KMS-11 (cell line): Measurements from ENCODE around the gene RPP38.

ENCODE experiments used
- H2AFZ ChIP-seq: fragments of 200-600 bp; sonication (generic); 2 replicates; pipeline ENCODE4 v1.6.1; 2016; ENCODE audit warnings: antibody characterized with exemption, mixed run types, low read depth
- H3K27ac ChIP-seq: fragments of 200-600 bp; sonication (generic); 2 replicates; pipeline ENCODE4 v1.6.1; 2016; ENCODE audit warnings: mild to moderate bottlenecking, mixed run types
- H3K27me3 ChIP-seq: fragments of 200-600 bp; sonication (generic); 2 replicates; pipeline ENCODE4 v1.6.1; 2017; ENCODE audit warnings: mild to moderate bottlenecking, low read depth, mixed run types, moderate library complexity; ENCODE audit not compliant: insufficient read depth
- H3K36me3 ChIP-seq: fragments of 200-600 bp; sonication (generic); 2 replicates; pipeline ENCODE4 v1.6.1; 2017; ENCODE audit warnings: mild to moderate bottlenecking, mixed run types; ENCODE audit not compliant: insufficient read depth
- H3K4me1 ChIP-seq: fragments of 200-600 bp; sonication (generic); 2 replicates; pipeline ENCODE4 v1.6.1; 2016; ENCODE audit warnings: mild to moderate bottlenecking, low read depth, mixed run types; ENCODE audit not compliant: poor library complexity, severe bottlenecking
- H3K4me2 ChIP-seq: fragments of 200-600 bp; sonication (generic); 2 replicates; pipeline ENCODE4 v1.7.0; 2016; ENCODE audit warnings: mild to moderate bottlenecking, mixed run types
- H3K4me3 ChIP-seq: fragments of 200-600 bp; sonication (generic); IDR thresholded peaks from 2 replicates; pipeline ENCODE4 v1.6.1; 2017; ENCODE audit warnings: low read depth, low read length, mixed read lengths; ENCODE audit not compliant: insufficient read depth
- H3K79me2 ChIP-seq: fragments of 200-600 bp; sonication (generic); 2 replicates; pipeline ENCODE4 v1.6.1; 2016; ENCODE audit warnings: low read depth, mixed run types; ENCODE audit not compliant: insufficient read depth
- H3K9ac ChIP-seq: fragments of 200-600 bp; sonication (generic); 2 replicates; pipeline ENCODE4 v1.6.1; 2016; ENCODE audit warnings: mild to moderate bottlenecking, mixed run types
- H4K20me1 ChIP-seq: fragments of 200-600 bp; sonication (generic); 2 replicates; pipeline ENCODE4 v1.6.1; 2016; ENCODE audit warnings: mild to moderate bottlenecking, mixed run types; ENCODE audit not compliant: insufficient read depth
- TF ChIP-seq, protein P1 (sequence below): fragments of 200-600 bp; sonication (generic); conservative IDR thresholded peaks from 2 replicates; pipeline ENCODE4 v1.6.1; 2017; ENCODE audit warnings: low read depth, mild to moderate bottlenecking, antibody characterized with exemption, low read length, moderate library complexity, mixed read lengths

The RPP38 gene

DNA sequence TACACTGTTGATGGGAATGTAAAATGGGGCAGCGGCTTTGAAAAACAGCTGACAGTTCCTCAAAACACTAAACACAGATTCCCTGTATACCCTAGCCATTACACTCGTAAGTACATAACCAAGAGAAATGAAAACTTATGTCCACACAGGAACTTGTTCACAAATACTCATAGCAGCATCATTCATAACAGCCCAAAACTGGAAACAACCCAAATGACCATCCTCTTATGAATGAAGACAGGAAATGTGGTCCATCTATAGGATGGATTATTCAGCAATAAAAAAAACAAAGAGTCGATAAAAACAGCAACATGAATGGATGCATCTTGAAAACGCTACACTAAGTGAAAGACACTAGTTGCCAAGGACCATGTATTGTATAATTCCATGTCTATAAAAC is 47.6 kb downstream of the RPP38 start:
- Histone ChIP-seq H3K79me2 (no peaks in the 10 kb centered on the region), H3K9ac (no peak overlapping the region), H2AFZ (no peak overlapping the region), H4K20me1 (no peaks in the 10 kb centered on the region), H3K4me2 (no peak overlapping the region), H3K36me3 (no peaks in the 10 kb centered on the region), H3K27me3 (no peaks in the 10 kb centered on the region), H3K4me1 (no peaks in the 10 kb centered on the region), H3K27ac (no peak overlapping the region), H3K4me3 (no peak overlapping the region)
- TF ChIP-seq, protein P1, sequence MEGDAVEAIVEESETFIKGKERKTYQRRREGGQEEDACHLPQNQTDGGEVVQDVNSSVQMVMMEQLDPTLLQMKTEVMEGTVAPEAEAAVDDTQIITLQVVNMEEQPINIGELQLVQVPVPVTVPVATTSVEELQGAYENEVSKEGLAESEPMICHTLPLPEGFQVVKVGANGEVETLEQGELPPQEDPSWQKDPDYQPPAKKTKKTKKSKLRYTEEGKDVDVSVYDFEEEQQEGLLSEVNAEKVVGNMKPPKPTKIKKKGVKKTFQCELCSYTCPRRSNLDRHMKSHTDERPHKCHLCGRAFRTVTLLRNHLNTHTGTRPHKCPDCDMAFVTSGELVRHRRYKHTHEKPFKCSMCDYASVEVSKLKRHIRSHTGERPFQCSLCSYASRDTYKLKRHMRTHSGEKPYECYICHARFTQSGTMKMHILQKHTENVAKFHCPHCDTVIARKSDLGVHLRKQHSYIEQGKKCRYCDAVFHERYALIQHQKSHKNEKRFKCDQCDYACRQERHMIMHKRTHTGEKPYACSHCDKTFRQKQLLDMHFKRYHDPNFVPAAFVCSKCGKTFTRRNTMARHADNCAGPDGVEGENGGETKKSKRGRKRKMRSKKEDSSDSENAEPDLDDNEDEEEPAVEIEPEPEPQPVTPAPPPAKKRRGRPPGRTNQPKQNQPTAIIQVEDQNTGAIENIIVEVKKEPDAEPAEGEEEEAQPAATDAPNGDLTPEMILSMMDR = no peak

DNA sequence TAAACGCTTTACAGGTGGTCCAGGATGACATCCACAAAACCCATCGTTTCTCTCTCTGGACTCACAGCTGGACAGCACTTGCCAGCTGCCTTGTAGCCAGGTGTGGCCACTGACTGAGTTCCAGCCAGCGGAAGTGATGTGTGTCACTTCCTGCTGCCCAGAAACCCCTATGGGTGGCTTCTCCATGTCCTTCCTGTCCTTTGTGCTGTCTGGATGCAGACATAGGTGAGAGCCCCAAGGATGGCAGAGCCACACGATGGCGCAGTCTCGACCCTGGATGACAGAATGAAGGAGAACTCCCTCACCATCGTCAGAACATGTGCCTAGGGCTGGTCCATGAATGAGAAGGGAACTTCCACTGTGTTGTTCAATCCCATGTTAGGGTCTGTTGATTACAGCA is 49.2 kb downstream of the RPP38 start:
- Histone ChIP-seq H3K4me1 (no peaks in the 10 kb centered on the region), H3K4me3 (no peak overlapping the region), H3K79me2 (no peaks in the 10 kb centered on the region), H2AFZ (no peak overlapping the region), H3K9ac (no peak overlapping the region), H3K36me3 (no peaks in the 10 kb centered on the region), H3K27ac (no peak overlapping the region), H3K4me2 (no peak overlapping the region), H3K27me3 (no peaks in the 10 kb centered on the region), H4K20me1 (no peaks in the 10 kb centered on the region)
- TF ChIP-seq, protein P1 = no peak

DNA sequence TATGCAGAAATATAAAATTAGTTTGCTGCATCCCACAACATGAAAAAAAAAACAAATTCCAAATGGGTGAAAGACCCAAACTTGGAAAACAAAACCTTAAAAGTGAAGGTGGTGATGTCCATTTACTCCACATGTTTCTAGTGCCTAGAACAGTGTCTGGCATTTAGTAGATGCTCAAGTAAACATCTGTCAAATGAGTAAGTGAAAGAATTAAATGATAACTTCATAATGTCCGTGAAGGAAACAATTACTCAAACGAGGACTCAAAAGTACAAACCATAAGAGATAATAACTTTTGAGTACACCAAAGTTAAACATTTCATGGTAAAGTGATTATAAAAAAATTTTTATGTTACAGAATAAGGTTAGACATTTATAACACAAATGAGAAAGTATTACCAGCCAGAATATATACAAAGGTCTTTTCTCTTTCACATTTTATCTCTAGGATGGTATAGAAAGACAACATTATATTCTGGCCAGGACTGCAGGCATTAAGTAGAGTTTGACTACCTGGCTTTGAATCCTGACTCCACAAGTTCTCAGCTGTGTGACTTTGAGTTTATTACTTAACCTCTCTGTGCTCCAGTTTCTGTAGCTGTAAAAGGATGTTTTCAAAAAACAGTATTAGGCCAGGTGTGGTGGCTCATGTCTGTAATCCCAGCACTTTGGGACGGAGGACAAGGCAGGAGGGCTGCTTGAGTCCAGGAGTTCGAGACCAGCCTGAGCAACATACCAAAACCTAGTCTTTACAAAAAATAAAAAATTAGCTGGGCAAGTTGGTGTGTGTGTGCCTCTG is 50.6 kb downstream of the RPP38 start:
- TF ChIP-seq, protein P1 = no peak
- H3K4me2 ChIP-seq = no peak overlapping the region
- no peaks in the 10 kb centered on the region for H3K36me3 ChIP-seq
- H3K9ac ChIP-seq = no peak overlapping the region
- no peaks in the 10 kb centered on the region for H3K4me1 ChIP-seq
- no peaks in the 10 kb centered on the region for H3K79me2 ChIP-seq
- no peak overlapping the region for H3K4me3 ChIP-seq
- no peaks in the 10 kb centered on the region for H3K27me3 ChIP-seq
- no peak overlapping the region for H2AFZ ChIP-seq
- no peak overlapping the region for H3K27ac ChIP-seq
- H4K20me1 ChIP-seq = no peaks in the 10 kb centered on the region

DNA sequence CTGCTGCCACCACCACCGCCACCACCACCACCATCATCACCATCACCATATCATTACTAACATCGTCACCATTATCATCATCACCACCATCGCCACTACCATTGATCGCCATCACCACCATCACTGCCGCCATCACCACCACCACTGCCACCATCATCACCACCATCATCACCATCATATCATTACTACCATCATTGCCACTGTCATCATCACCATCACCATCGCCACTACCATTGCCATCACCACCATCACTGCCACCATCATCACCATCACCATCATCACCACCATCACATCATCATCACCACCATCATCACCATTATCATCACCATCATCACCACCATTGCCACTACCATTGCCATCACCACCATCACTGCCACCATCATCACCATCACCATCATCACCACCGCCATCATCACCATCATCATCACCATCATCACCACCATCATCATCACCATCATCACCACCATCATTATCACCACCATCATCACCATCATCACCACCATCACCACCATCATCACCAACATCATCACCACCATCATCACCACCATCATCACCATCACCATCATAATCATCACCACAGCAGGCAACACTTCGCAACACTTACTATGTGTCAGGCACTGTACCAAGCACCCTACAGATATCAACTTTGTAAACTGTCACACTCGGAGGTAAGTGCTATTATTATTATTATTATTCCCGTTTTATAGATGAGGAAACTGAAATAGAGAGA is 52.1 kb downstream of the RPP38 start:
- no peaks in the 10 kb centered on the region for H3K27me3 ChIP-seq
- H3K4me2 ChIP-seq = no peak overlapping the region
- H4K20me1 ChIP-seq = no peaks in the 10 kb centered on the region
- no peak overlapping the region for H3K9ac ChIP-seq
- no peak overlapping the region for H3K27ac ChIP-seq
- H3K79me2 ChIP-seq = no peaks in the 10 kb centered on the region
- TF ChIP-seq, protein P1 = no peak
- no peak overlapping the region for H3K4me3 ChIP-seq
- no peaks in the 10 kb centered on the region for H3K4me1 ChIP-seq
- H3K36me3 ChIP-seq = no peaks in the 10 kb centered on the region
- no peak overlapping the region for H2AFZ ChIP-seq
